Esophagus squamous epithelium (tissue), 5 donors: ENCODE results near the gene BACE1-AS. TPM values are rescaled to one million over a fixed set of nuclear protein-coding genes. Genes with fewer than 3 reads are reported as not detected.

ENCODE experiments used
- DNase-seq: peaks from one replicate; lab custom pipeline; 2025; lab: John Stamatoyannopoulos, UW
- H3K27ac ChIP-seq, 4 donors: fragments of 200-600 bp; sonication (generic); one replicate each; pipeline ENCODE4 v1.5.1; 2016 to 2019; ENCODE audit warnings: mild to moderate bottlenecking in 1 of 4
- H3K27me3 ChIP-seq, 4 donors: fragments of 200-600 bp; sonication (generic); 1 replicate in 3 of 4; 2 replicates in 1 of 4; pipeline versions ENCODE4 v1.5.1 to v1.6.0; 2017 to 2021; ENCODE audit warnings: antibody characterized with exemption in 1 of 4
- H3K36me3 ChIP-seq, 3 donors: fragments of 200-600 bp; sonication (generic); one replicate each; pipeline ENCODE4 v1.5.1; 2016 to 2019
- H3K4me1 ChIP-seq, 3 donors: fragments of 200-600 bp; sonication (generic); one replicate each; pipeline ENCODE4 v1.5.1; 2017 to 2019
- H3K4me3 ChIP-seq, 4 donors: fragments of 200-600 bp; sonication (generic); 1 replicate in 3 of 4; 2 replicates in 1 of 4; pipeline ENCODE4 v1.5.1; 2016 to 2019; ENCODE audit warnings: mild to moderate bottlenecking in 2 of 4, moderate library complexity in 1 of 4
- H3K9me3 ChIP-seq, 3 donors: fragments of 200-600 bp; sonication (generic); one replicate each; pipeline ENCODE4 v1.5.1; 2016 to 2019
- POLR2A ChIP-seq, 4 donors: fragments of 450-650 bp; IDR thresholded peaks; one replicate each; pipeline ENCODE4 v1.6.1; 2017; ENCODE audit warnings: antibody characterized with exemption in 4 of 4, mild to moderate bottlenecking in 4 of 4, moderate library complexity in 3 of 4
- WGBS, 2 donors: methylation state at CpG; one replicate each; pipeline ENCODE4 v1.1.5; 2018; 5-methylcytosine and 5-hydroxymethylcytosine counted together
- intact Hi-C: fragments of 100-400 bp; cut with DNase I; formaldehyde crosslinking; loops from one replicate; pipeline ENCODE4 v1.15.0; 2022
- total RNA-seq, 4 donors: library from RNA; depleted of rRNA; stranded (reverse); fragments of >200 nt; gene quantifications; one replicate each; pipeline ENCODE4 v1.1.0, GENCODE V29; 2016
- TF ChIP-seq, protein P1 (sequence below), 6 experiments: fragments of 450-650 bp in 4 of 6; fragments of 200-600 bp in 2 of 6; sonication (generic) in 2 of 6; IDR thresholded peaks; one replicate each; pipeline ENCODE4 v1.5.1; 2016 to 2019; ENCODE audit warnings: antibody characterized with exemption in 6 of 6, mild to moderate bottlenecking in 4 of 6, moderate library complexity in 4 of 6
- donor health status: DM: yes; HTN: yes; CAD: no.

The BACE1-AS gene
- total RNA-seq, 4 donors from 2014 or later: 2.0 to 5.7 (median 3.6) TPM

DNA sequence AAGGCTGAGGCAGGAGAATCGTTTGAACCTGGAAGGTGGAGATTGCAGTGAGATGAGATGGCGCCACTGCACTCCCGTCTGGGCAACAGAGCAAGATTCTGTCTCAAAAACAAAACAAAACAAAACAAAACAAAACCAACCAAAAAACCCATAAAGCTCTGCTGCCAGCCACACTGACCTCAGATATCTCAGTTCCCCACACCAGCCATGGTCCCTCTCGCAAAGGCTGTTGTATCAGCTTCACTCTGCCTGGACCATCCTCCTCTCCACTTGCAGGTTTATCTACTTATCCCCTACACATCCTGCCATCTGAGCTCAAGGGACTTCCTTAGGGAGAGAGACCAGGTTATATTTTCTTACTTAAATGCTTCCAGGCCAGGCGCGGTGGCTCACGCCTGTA is 11.1 kb downstream of the BACE1-AS start:
- Histone ChIP-seq H3K4me1 (peaks cover 0 to 11% (median 5%) of the 10 kb centered on the region in 3 donors), H3K9me3 (no peaks in the 10 kb centered on the region), H3K4me3 (no peak overlapping the region), H3K36me3 (no peaks in the 10 kb centered on the region), H3K27ac (no peak overlapping the region), H3K27me3 (no peaks in the 10 kb centered on the region)
- TF ChIP-seq POLR2A (IDR thresholded peaks at IDR 0.05): no peak
- TF ChIP-seq, protein P1, sequence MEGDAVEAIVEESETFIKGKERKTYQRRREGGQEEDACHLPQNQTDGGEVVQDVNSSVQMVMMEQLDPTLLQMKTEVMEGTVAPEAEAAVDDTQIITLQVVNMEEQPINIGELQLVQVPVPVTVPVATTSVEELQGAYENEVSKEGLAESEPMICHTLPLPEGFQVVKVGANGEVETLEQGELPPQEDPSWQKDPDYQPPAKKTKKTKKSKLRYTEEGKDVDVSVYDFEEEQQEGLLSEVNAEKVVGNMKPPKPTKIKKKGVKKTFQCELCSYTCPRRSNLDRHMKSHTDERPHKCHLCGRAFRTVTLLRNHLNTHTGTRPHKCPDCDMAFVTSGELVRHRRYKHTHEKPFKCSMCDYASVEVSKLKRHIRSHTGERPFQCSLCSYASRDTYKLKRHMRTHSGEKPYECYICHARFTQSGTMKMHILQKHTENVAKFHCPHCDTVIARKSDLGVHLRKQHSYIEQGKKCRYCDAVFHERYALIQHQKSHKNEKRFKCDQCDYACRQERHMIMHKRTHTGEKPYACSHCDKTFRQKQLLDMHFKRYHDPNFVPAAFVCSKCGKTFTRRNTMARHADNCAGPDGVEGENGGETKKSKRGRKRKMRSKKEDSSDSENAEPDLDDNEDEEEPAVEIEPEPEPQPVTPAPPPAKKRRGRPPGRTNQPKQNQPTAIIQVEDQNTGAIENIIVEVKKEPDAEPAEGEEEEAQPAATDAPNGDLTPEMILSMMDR (IDR thresholded peaks at IDR 0.05): no peak
- 82 to 90% methylated on average over 3 to 7 of the region's 7 CpGs for WGBS, 2 donors
- intact Hi-C loops: no loop called here
- no peak for DNase-seq

DNA sequence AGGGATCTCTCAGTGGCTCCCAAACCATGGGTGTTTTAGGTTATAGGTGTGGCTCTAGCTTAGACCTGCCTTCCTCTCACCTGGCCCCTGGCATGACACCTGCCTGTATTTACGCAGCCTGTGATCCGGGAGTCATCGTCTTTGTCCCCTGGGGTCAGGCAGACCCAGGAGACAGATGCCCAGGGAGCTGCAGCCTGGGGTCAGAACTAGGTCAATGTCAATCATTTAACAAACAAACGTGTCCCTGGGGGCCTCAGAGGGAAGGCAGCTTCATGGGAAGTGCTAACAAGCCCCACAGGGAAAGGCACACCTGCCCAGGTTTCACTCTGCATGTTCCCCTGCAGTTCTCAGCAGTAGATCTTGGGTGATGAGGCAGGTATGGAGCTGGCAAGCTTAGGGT is 12.0 kb downstream of the BACE1-AS start:
- Histone ChIP-seq H3K36me3 (no peaks in the 10 kb centered on the region), H3K27ac (no peak overlapping the region), H3K4me3 (no peak overlapping the region), H3K9me3 (no peaks in the 10 kb centered on the region), H3K4me1 (peaks cover 0 to 11% (median 5%) of the 10 kb centered on the region in 3 donors), H3K27me3 (no peaks in the 10 kb centered on the region)
- no peak for TF ChIP-seq POLR2A (IDR thresholded peaks at IDR 0.05)
- TF ChIP-seq, protein P1 (IDR thresholded peaks at IDR 0.05): no peak
- DNase-seq: no peak
- intact Hi-C loops: no loop called here
- 72 to 82% methylated on average over 3 of the region's 4 CpGs for WGBS, 2 donors

DNA sequence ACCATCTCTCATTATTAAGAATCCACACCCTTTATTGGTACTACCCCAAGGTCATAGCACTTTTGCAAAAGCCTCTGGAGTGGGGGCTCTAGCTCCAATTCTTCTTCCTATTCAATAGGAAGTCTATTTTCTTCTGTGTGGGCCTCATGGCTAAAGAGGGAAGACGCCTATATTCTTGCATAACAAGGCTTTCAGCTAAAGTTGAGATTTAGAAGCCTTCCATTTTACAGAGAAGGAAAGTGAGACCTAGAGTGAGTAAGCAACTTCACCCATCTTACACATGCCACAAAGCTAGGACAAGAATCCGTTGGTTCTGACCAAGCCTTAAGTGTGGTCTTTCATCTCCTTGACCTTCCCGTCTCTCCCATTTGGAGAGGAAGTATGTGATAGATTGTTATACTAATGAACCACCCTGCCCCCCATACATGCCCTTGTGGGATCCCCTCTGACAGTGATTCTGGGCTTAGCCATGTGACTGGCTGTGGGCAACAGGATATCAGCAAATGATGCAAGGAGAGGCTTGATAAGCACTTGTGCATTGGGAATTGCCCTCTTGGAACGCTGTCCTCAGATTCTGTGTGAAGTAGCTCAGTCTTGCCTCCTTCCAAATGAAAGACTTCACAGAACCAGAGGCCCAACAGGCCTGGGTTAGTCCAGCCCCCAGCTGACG is 12.6 kb downstream of the BACE1-AS start:
- intact Hi-C loops: no loop called here

DNA sequence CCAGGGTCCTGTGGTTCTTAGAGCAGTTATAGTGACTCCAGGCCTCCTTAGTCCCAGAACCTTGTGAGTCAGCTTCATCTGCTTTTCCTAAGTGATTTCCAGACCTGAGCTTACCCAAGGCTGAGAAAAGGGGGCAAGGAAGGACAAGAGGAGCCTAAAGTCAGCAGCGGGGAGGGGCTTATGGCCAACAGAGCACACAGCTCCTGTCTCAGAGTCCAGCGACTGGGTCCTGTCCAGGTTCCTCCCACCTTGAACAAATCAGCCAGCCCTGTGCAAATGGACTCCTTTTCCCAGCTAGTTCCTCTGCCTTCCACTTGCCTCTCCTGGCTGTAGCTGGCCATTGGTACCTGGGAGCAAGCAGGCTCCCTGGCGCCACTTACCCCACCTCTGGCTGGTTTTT is 14.0 kb downstream of the BACE1-AS start:
- no peak for TF ChIP-seq POLR2A (IDR thresholded peaks at IDR 0.05)
- TF ChIP-seq, protein P1 (IDR thresholded peaks at IDR 0.05): no peak
- no peak overlapping the region for H3K4me3 ChIP-seq
- no peak for DNase-seq
- no peaks in the 10 kb centered on the region for H3K36me3 ChIP-seq
- H3K27me3 ChIP-seq: no peaks in the 10 kb centered on the region
- no peak overlapping the region for H3K27ac ChIP-seq
- intact Hi-C loops: no loop called here
- no peaks in the 10 kb centered on the region for H3K9me3 ChIP-seq
- 90 to 92% methylated on average over 2 of the region's 3 CpGs for WGBS, 2 donors
- peaks cover 0 to 6% (median 4%) of the 10 kb centered on the region in 3 donors for H3K4me1 ChIP-seq

More for the DNA sequence above, 12.6 kb downstream of the BACE1-AS start:
- DNase-seq: no peak
- Histone ChIP-seq H3K9me3 (no peaks in the 10 kb centered on the region), H3K36me3 (no peaks in the 10 kb centered on the region), H3K27me3 (no peaks in the 10 kb centered on the region), H3K4me1 (peaks cover 0 to 11% (median 5%) of the 10 kb centered on the region in 3 donors), H3K4me3 (no peak overlapping the region), H3K27ac (no peak overlapping the region)
- TF ChIP-seq POLR2A (IDR thresholded peaks at IDR 0.05): no peak
- TF ChIP-seq, protein P1 (IDR thresholded peaks at IDR 0.05): no peak
- WGBS, 2 donors: 75 to 91% methylated on average over 4 to 5 of the region's 5 CpGs

DNA sequence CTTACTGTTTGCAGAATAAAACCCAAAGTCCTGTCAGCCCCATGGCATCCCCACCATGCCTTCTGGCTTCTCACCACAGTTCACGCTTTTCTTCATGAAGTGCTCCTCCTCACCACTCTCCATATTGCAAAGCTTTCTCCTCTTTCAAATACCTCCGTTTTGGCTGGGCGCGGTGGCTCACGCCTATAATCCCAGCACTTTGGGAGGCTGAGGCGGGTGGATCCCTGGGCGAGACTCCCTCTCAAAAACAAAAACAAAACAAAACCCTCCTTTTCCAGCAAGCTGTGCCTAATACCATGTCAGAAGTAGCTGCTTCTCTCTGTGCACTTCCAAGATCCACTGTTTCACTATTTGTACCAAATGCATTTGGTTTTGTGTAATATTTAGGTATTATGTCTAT is 18.2 kb downstream of the BACE1-AS start:
- WGBS, 2 donors: 89 to 96% methylated on average over 7 of the region's 7 CpGs
- Histone ChIP-seq H3K27ac (no peak overlapping the region), H3K4me3 (no peak overlapping the region), H3K36me3 (no peaks in the 10 kb centered on the region), H3K9me3 (no peaks in the 10 kb centered on the region), H3K27me3 (no peaks in the 10 kb centered on the region), H3K4me1 (peaks cover 0 to 12% (median 1%) of the 10 kb centered on the region in 3 donors)
- DNase-seq: no peak
- no peak for TF ChIP-seq POLR2A (IDR thresholded peaks at IDR 0.05)
- TF ChIP-seq, protein P1 (IDR thresholded peaks at IDR 0.05): no peak
- intact Hi-C loops: no loop called here
